H1 (cell line): ENCODE measurements around the gene FGF18. TPM values are rescaled to one million over a fixed set of nuclear protein-coding genes. Genes with fewer than 3 reads are reported as not detected.
A peak's percentile ranks its signal among the peaks of the same experiment; 100 is the strongest.

Source experiments
- CTCF ChIA-PET: fragments of 300-600 bp; sonication (Branson Sonifier 250); formaldehyde crosslinking; loops from one replicate; lab custom pipeline; 2021; ENCODE audit not compliant: partially characterized antibody; lab: Charles Lee
- POLR2A ChIA-PET: fragments of 300-600 bp; sonication (Branson Sonifier 250); formaldehyde crosslinking; loops from one replicate; lab custom pipeline; 2021; ENCODE audit warnings: inconsistent platforms; ENCODE audit not compliant: partially characterized antibody; lab: Charles Lee
- DNase-seq, 2 experiments: peaks; one replicate each; pipeline versions ENCODE4 v3.0.0 to v3.0.0-alpha.2; 2010 to 2022; ENCODE audit warnings: low spot score in 2 of 2, low read depth in 1 of 2, mixed read lengths in 1 of 2
- FAIRE-seq: peaks from 2 replicates; lab custom pipeline; 2011; peaks lifted over from hg19 to GRCh38; lab: Jason Lieb, UNC
- H2AFZ ChIP-seq: 2 replicates; pipeline ENCODE4 v1.8.1; 2012; ENCODE audit warnings: low read length, inconsistent platforms
- H2AK5ac ChIP-seq: 2 replicates; pipeline ENCODE4 v1.6.1; 2013; ENCODE audit warnings: low read depth, low read length
- H2BK120ac ChIP-seq: replicated peaks from 2 replicates; pipeline ENCODE3; 2013; ENCODE audit warnings: low read depth, low read length, inconsistent platforms
- H2BK12ac ChIP-seq: 2 replicates; pipeline ENCODE4 v1.6.1; 2013; ENCODE audit warnings: low read depth, low read length
- H2BK15ac ChIP-seq: 2 replicates; pipeline ENCODE4 v1.6.1; 2013; ENCODE audit warnings: low read length
- H2BK20ac ChIP-seq: 2 replicates; pipeline ENCODE4 v1.6.1; 2013; ENCODE audit warnings: low read length
- H2BK5ac ChIP-seq: 2 replicates; pipeline ENCODE4 v1.6.1; 2013; ENCODE audit warnings: low read depth, low read length
- H3K14ac ChIP-seq: 2 replicates; pipeline ENCODE4 v1.6.1; 2013; ENCODE audit warnings: inconsistent platforms; ENCODE audit not compliant: insufficient read length
- H3K18ac ChIP-seq: 2 replicates; pipeline ENCODE4 v1.6.1; 2013; ENCODE audit warnings: low read length; ENCODE audit errors: extremely low read depth
- H3K23ac ChIP-seq: 2 replicates; pipeline ENCODE4 v1.6.1; 2013; ENCODE audit warnings: inconsistent platforms; ENCODE audit not compliant: insufficient read length
- H3K23me2 ChIP-seq: 2 replicates; pipeline ENCODE4 v1.6.1; 2013; ENCODE audit warnings: low read depth, low read length
- H3K27ac ChIP-seq: 2 replicates; pipeline ENCODE4 v1.6.1; 2011; ENCODE audit warnings: low read depth, low read length, inconsistent platforms
- H3K27me3 ChIP-seq, 4 experiments: replicated peaks in 1 of 4; 1 replicate in 1 of 4; 2 replicates in 3 of 4; pipeline versions ENCODE4 v1.6.1 to v1.8.1; 2011 to 2013; ENCODE audit warnings: low read length in 3 of 4, mild to moderate bottlenecking in 3 of 4, inconsistent platforms in 2 of 4, mixed read lengths in 2 of 4, moderate library complexity in 1 of 4; ENCODE audit not compliant: control insufficient read depth in 3 of 4, insufficient read depth in 3 of 4; ENCODE audit errors: extremely low read depth in 1 of 4
- H3K36me3 ChIP-seq, 4 experiments: 2 replicates each; pipeline versions ENCODE4 v1.6.1 to v1.8.1; 2011 to 2013; ENCODE audit warnings: mild to moderate bottlenecking in 4 of 4, low read length in 3 of 4, moderate library complexity in 2 of 4, control low read depth in 1 of 4, inconsistent platforms in 1 of 4; ENCODE audit not compliant: insufficient read depth in 4 of 4, control insufficient read depth in 2 of 4
- H3K4ac ChIP-seq: replicated peaks from 2 replicates; pipeline ENCODE3; 2013; ENCODE audit warnings: low read length, low read depth, mixed read lengths, inconsistent platforms; ENCODE audit not compliant: insufficient read length
- H3K4me1 ChIP-seq, 4 experiments: replicated peaks in 1 of 4; 1 replicate in 1 of 4; 2 replicates in 3 of 4; pipeline versions ENCODE4 v1.6.1 to v1.8.1; 2011 to 2013; ENCODE audit warnings: low read length in 3 of 4, inconsistent platforms in 2 of 4, mixed read lengths in 1 of 4; ENCODE audit not compliant: insufficient read depth in 4 of 4, control insufficient read depth in 3 of 4
- H3K4me2 ChIP-seq, 2 experiments: 2 replicates each; pipeline versions ENCODE4 v1.6.1 to v1.8.1; 2011 to 2013; ENCODE audit warnings: low read depth in 2 of 2, low read length in 2 of 2, control low read depth in 1 of 2, inconsistent platforms in 1 of 2, mild to moderate bottlenecking in 1 of 2; ENCODE audit not compliant: insufficient read depth in 1 of 2
- H3K4me3 ChIP-seq, 4 experiments: fragments of 200-600, 300-600 bp in 1 of 4; sonication (generic), shearing (Covaris generic), sonication (Bioruptor Twin) in 1 of 4; 2 replicates each; pipeline versions ENCODE4 v1.5.1 to v1.8.1; 2011 to 2016; ENCODE audit warnings: low read length in 4 of 4, low read depth in 3 of 4, control low read depth in 2 of 4, inconsistent platforms in 2 of 4, mild to moderate bottlenecking in 2 of 4, mixed read lengths in 1 of 4, moderate library complexity in 1 of 4; ENCODE audit not compliant: insufficient read depth in 2 of 4; ENCODE audit errors: extremely low read depth in 1 of 4
- H3K56ac ChIP-seq: replicated peaks from 2 replicates; pipeline ENCODE3; 2013; ENCODE audit warnings: low read depth, mild to moderate bottlenecking, mixed read lengths, low read length, inconsistent platforms; ENCODE audit not compliant: insufficient read length
- H3K79me1 ChIP-seq: 2 replicates; pipeline ENCODE4 v1.6.1; 2013; ENCODE audit warnings: low read depth, low read length, control low read depth
- H3K79me2 ChIP-seq, 2 experiments: 2 replicates each; pipeline versions ENCODE4 v1.6.1 to v1.8.1; 2012 to 2013; ENCODE audit warnings: low read length in 2 of 2, mild to moderate bottlenecking in 2 of 2, inconsistent platforms in 1 of 2; ENCODE audit not compliant: insufficient read depth in 2 of 2, control insufficient read depth in 1 of 2
- H3K9ac ChIP-seq, 4 experiments: replicated peaks in 1 of 4; 1 replicate in 1 of 4; 2 replicates in 3 of 4; pipeline versions ENCODE4 v1.6.1 to v1.8.1; 2011 to 2013; ENCODE audit warnings: low read depth in 3 of 4, low read length in 3 of 4, control low read depth in 2 of 4, mild to moderate bottlenecking in 2 of 4, moderate library complexity in 2 of 4, inconsistent platforms in 1 of 4; ENCODE audit errors: extremely low read depth in 1 of 4
- H3K9me3 ChIP-seq, 2 experiments: 2 replicates each; pipeline versions ENCODE4 v1.6.1 to v1.8.1; 2012 to 2013; ENCODE audit warnings: mild to moderate bottlenecking in 2 of 2, moderate library complexity in 2 of 2, control low read depth in 1 of 2, inconsistent platforms in 1 of 2, low read depth in 1 of 2, low read length in 1 of 2, mixed read lengths in 1 of 2; ENCODE audit not compliant: insufficient read depth in 2 of 2
- H4K20me1 ChIP-seq, 2 experiments: replicated peaks in 1 of 2; 2 replicates each; pipeline versions ENCODE3 to v1.8.1; 2011 to 2013; ENCODE audit warnings: inconsistent platforms in 2 of 2, low read length in 2 of 2, mild to moderate bottlenecking in 1 of 2; ENCODE audit not compliant: insufficient read depth in 2 of 2, control insufficient read depth in 1 of 2
- H4K5ac ChIP-seq: 2 replicates; pipeline ENCODE4 v1.6.1; 2013; ENCODE audit warnings: low read length, low read depth, mixed read lengths, inconsistent platforms; ENCODE audit not compliant: insufficient read length
- H4K8ac ChIP-seq: 2 replicates; pipeline ENCODE4 v1.8.0; 2013; ENCODE audit warnings: mild to moderate bottlenecking, moderate library complexity, low read length, inconsistent platforms; ENCODE audit not compliant: insufficient read depth; ENCODE audit errors: extremely low read depth
- H4K91ac ChIP-seq: replicated peaks from 2 replicates; pipeline ENCODE3; 2013; ENCODE audit warnings: low read length, mixed read lengths, inconsistent platforms; ENCODE audit not compliant: insufficient read length
- BACH1 ChIP-seq: IDR thresholded peaks from 2 replicates; pipeline ENCODE4 v1.6.1; 2012; ENCODE audit warnings: low read length, improper control_type of control experiment
- CTCF ChIP-seq, 3 experiments: IDR thresholded peaks; 1 replicate in 2 of 3; 2 replicates in 1 of 3; pipeline versions ENCODE4 v1.5.1 to v1.6.1; 2011; ENCODE audit warnings: low read length in 3 of 3, mild to moderate bottlenecking in 3 of 3, inconsistent platforms in 2 of 3, low read depth in 1 of 3, moderate library complexity in 1 of 3; ENCODE audit not compliant: insufficient read depth in 1 of 3; ENCODE audit errors: control extremely low read depth in 1 of 3
- E2F6 ChIP-seq: IDR thresholded peaks from 2 replicates; pipeline ENCODE4 v1.6.1; 2012; ENCODE audit warnings: inconsistent platforms
- KDM4A ChIP-seq: IDR thresholded peaks from one replicate; pipeline ENCODE4 v1.7.1; 2012; ENCODE audit warnings: low read depth, mild to moderate bottlenecking, moderate library complexity, low read length, inconsistent platforms; ENCODE audit not compliant: severe bottlenecking
- POLR2A ChIP-seq, 2 experiments: IDR thresholded peaks; 1 replicate in 1 of 2; 2 replicates in 1 of 2; pipeline ENCODE4 v1.6.1; 2011; ENCODE audit warnings: low read depth in 2 of 2, low read length in 2 of 2, mild to moderate bottlenecking in 2 of 2; ENCODE audit errors: control extremely low read depth in 1 of 2
- TAF7 ChIP-seq: optimal IDR thresholded peaks from 2 replicates; pipeline ENCODE3; 2011; ENCODE audit warnings: low read depth, mild to moderate bottlenecking, inconsistent platforms, low read length, moderate library complexity, borderline replicate concordance
- WGBS, 2 experiments: shearing (Covaris generic) in 1 of 2; methylation state at CpG; one replicate each; pipeline versions ENCODE4 v1.1.6 to v1.1.7; 2013 to 2015; ENCODE audit warnings: low lambda C conversion rate in 2 of 2, mixed read lengths in 2 of 2, inconsistent platforms in 1 of 2, low coverage in 1 of 2, missing lambda C conversion rate in 1 of 2; ENCODE audit not compliant: insufficient replicate concordance in 2 of 2, insufficient coverage in 1 of 2, insufficient read length in 1 of 2; ENCODE audit errors: extremely low coverage in 1 of 2, missing lambda C conversion rate in 1 of 2; 5-methylcytosine and 5-hydroxymethylcytosine counted together
- polyA plus RNA-seq, 7 experiments: library from polyadenylated mRNA; depleted of rRNA in 3 of 7; stranded (reverse) in 5 of 7; unstranded in 2 of 7; fragments of >200 nt in 5 of 7; fragments of 200-250 nt in 2 of 7; gene quantifications; 1 replicate in 5 of 7; 2 replicates in 1 of 7; 4 replicates in 1 of 7; pipeline versions ENCODE4 v1.2.1 to v1.2.3, GENCODE V29; 2011 to 2013; ENCODE audit warnings: missing spikeins in 2 of 7, mixed read lengths in 2 of 7
- total RNA-seq: library from RNA; stranded (reverse); fragmentation: NEBNext Ultra II Directional; extraction: Animal tissue kit (Norgen Biotek cat#: 25700); gene quantifications from 2 replicates; pipeline ENCODE4 v1.2.1, GENCODE V29; 2021

The FGF18 gene
- total and polyA plus RNA-seq, 2 of the 8 experiments (the other 6 are each of a cell fraction or from before 2014, with no cell fraction given) = 0.54 to 1.3 TPM

- H3K4ac ChIP-seq = peak overlapping the region; percentile 94
- H3K79me1 ChIP-seq = no peaks in the 10 kb centered on the region
- peak overlapping the region; percentile 95 for H3K18ac ChIP-seq
- peak; percentile 34 to 76 for DNase-seq
- H4K8ac ChIP-seq = peak overlapping the region; percentile 100
- H2BK20ac ChIP-seq = no peak overlapping the region
- H4K5ac ChIP-seq = peak overlapping the region; percentile 95
- peak overlapping the region; percentile 89 to 97 (median 92) for H3K4me3 ChIP-seq
- H3K4me1 ChIP-seq = peaks cover 3 to 13% (median 5%) of the 10 kb centered on the region in 4 experiments; a peak in 6 of 7 replicates
- CTCF ChIA-PET = interaction anchor here (0.9 to 2.2 kb wide), 5 partner anchors 11 to 30 kb away, joined by 3 to 8 read pairs (median 3); no protein-coding TSS in a partner anchor
- peak overlapping the region; percentile 27; the same call in 1 of the 2 replicates for H2BK12ac ChIP-seq
- H3K9ac ChIP-seq = peak overlapping the region; percentile 95 to 99 (median 98)
- H3K9me3 ChIP-seq = no peaks in the 10 kb centered on the region
- H3K14ac ChIP-seq = no peak overlapping the region
- no peak overlapping the region for H2AFZ ChIP-seq
- POLR2A ChIA-PET = interaction anchor here (0.7 to 20.7 kb wide), 50 partner anchors 10 to 756 kb away, joined by 3 to 626 read pairs (median 4); partner anchors contain the start of gene FGF18
- H3K36me3 ChIP-seq = peaks cover 14 to 48% (median 38%) of the 10 kb centered on the region in 4 experiments
- no peak overlapping the region for H2BK15ac ChIP-seq
- H2BK120ac ChIP-seq = no peak overlapping the region
- H2AK5ac ChIP-seq = peak overlapping the region; percentile 89; the same call in 1 of the 2 replicates
- peak overlapping the region; percentile 75 to 76 for H3K4me2 ChIP-seq
- WGBS, 2 experiments = 1% methylated on average over 30 of the region's 56 CpGs; no CpG with 5 or more reads in 1 of the 2 experiments
- peaks cover 34 to 39% of the 10 kb centered on the region in 2 experiments for H4K20me1 ChIP-seq
- no peak for FAIRE-seq
- peaks cover 2% of the 10 kb centered on the region; the same call in 1 of the 2 replicates for H3K23me2 ChIP-seq
- peak overlapping the region; percentile 75 for H2BK5ac ChIP-seq
- H3K27me3 ChIP-seq = no peaks in the 10 kb centered on the region
- H3K56ac ChIP-seq = peak overlapping the region; percentile 96
- H3K79me2 ChIP-seq = peaks cover 54 to 63% of the 10 kb centered on the region in 2 experiments
- H4K91ac ChIP-seq = peak overlapping the region; percentile 98
- H3K27ac ChIP-seq = peak overlapping the region; percentile 96
- H3K23ac ChIP-seq = no peak overlapping the region
- no peak for TF ChIP-seq CTCF (IDR thresholded peaks at IDR 0.05; ENCODE audit: control extremely low read depth in 1 of 3, insufficient read depth in 1 of 3, low read depth in 1 of 3, low read length in 3 of 3)
- peak; percentile 89 to 96 for TF ChIP-seq POLR2A (IDR thresholded peaks at IDR 0.05; ENCODE audit: control extremely low read depth in 1 of 2, low read depth in 2 of 2, low read length in 2 of 2)
- TF ChIP-seq E2F6 = peak; percentile 62; the same call in 1 of the 2 replicates
- peak; percentile 97 for TF ChIP-seq TAF7
- peak; percentile 64; the same call in 1 of the 2 replicates for TF ChIP-seq BACH1
- no peak for TF ChIP-seq KDM4A
These were observed 31.3 kb upstream of the FGF18 start for GRCh38 chr5:171387970-171388815.
